ENCODE results near the gene TLE7. TPM values are rescaled to one million over a fixed set of nuclear protein-coding genes. Genes with fewer than 3 reads are reported as not detected.
A peak's percentile ranks its signal among the peaks of the same experiment; 100 is the strongest.

The TLE7 gene
- total and polyA plus RNA-seq, 2 of the 4 experiments (the other 2 are of a cell fraction): not detected

DNA sequence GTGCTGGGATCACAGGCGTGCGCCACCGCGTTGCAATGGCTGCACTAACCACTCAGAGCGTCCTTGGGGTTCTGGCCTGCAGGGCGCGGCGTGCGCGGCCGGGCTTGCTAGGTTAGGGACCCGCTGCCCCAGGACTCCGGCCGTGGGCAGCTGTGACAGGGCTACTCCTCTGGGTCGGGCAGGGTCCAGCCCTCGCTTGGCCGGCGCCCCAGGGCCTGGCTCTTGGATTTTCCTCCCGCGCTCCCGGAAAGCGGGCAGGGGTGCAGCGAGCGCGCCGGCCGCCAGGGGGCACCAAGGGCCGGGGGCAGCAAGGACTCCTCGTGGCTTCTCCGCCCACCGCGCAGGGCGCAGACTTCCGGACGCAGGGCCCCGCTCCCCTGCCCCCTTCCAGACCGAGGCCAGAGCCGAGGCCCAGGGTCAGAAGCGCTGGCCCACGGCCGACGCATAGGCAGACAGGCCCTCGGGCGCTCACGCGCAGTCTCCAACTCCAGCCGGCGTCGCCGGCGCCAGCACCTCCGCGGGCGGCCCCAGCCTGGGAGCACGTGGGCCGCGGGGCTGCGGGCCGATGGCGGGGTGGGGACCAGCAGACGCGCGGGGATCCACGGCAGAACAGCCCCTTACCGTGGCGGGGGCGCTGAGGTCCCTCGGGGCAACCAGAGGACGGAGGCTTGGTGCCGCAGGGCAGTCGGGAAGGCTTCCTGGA is 355 bp downstream of the TLE7 start:
- Histone ChIP-seq H2AFZ (replicated peaks; ENCODE audit: low read length, poor library complexity) (no peak overlapping the region), H4K91ac (ENCODE audit: insufficient read depth, low read depth, low read length) (no peak overlapping the region), H4K8ac (ENCODE audit: low read depth in 2 of 2, low read length in 2 of 2) (no peak overlapping the region), H2AK9ac (replicated peaks; ENCODE audit: low read depth, low read length, poor library complexity) (no peak overlapping the region), H2BK120ac (ENCODE audit: low read depth, low read length) (no peak overlapping the region), H4K5ac (ENCODE audit: low read depth, low read length) (no peak overlapping the region), H3K56ac (ENCODE audit: extremely low read depth, insufficient read depth, low read length) (no peak overlapping the region), H3K9me1 (ENCODE audit: insufficient read depth, low read length) (no peaks in the 10 kb centered on the region), H3K9ac (ENCODE audit: low read depth, low read length) (no peak overlapping the region), H3K4me1 (ENCODE audit: control insufficient read depth, insufficient read depth, low read length) (no peaks in the 10 kb centered on the region), H2BK20ac (ENCODE audit: low read depth, low read length) (no peak overlapping the region), H2AK5ac (ENCODE audit: low read depth, low read length) (no peak overlapping the region), H3K4ac (ENCODE audit: low read depth, low read length) (no peak overlapping the region), H2BK5ac (ENCODE audit: low read depth, low read length, poor library complexity, severe bottlenecking) (no peak overlapping the region), H3K4me3 (ENCODE audit: insufficient read depth, low read depth, low read length) (no peak overlapping the region), H3K14ac (replicated peaks; ENCODE audit: low read depth, low read length) (no peak overlapping the region), H3K9me3 (ENCODE audit: control insufficient read depth, insufficient read depth, low read length) (peaks cover 42% of the 10 kb centered on the region), H3K27me3 (ENCODE audit: control insufficient read depth, insufficient read depth, low read length) (peaks cover 1% of the 10 kb centered on the region), H3K4me2 (ENCODE audit: low read depth, low read length) (no peak overlapping the region), H3K27ac (ENCODE audit: insufficient read depth, low read length) (no peak overlapping the region), H4K20me1 (ENCODE audit: insufficient read depth, low read length) (no peaks in the 10 kb centered on the region), H3K36me3 (ENCODE audit: control insufficient read depth, insufficient read depth, low read length) (no peaks in the 10 kb centered on the region), H3K23ac (ENCODE audit: low read depth, low read length) (no peak overlapping the region), H3K79me1 (ENCODE audit: low read depth in 1 of 2, low read length in 2 of 2) (no peaks in the 10 kb centered on the region), H3K18ac (ENCODE audit: low read depth, low read length) (no peak overlapping the region), H2BK15ac (ENCODE audit: low read depth, low read length) (no peak overlapping the region)
- in situ Hi-C loops (cut with MboI; ENCODE audit: low sequenced_read_pairs) (no loop called here), dilution Hi-C loops (cut with HindIII; ENCODE audit: low sequenced_read_pairs, unreplicated experiment) (no loop called here), intact Hi-C loops (cut with micrococcal nuclease) (no loop called here)
- no peak for ATAC-seq (ENCODE audit: low read depth)
- 37% methylated on average over 24 of the region's 71 CpGs; no CpG with 5 or more reads in 1 of the 2 experiments for WGBS, 2 experiments (ENCODE audit: extremely low coverage in 2 of 2, insufficient read length in 1 of 2)
- DNase-seq: no peak
- BruUV-seq (replicated peaks): no TSS peak
- CTCF ChIA-PET: no interaction called here
- TF ChIP-seq NFE2L2 (IDR thresholded peaks at IDR 0.05; ENCODE audit: low read depth, low read length) (no peak), CHD1 (IDR thresholded peaks at IDR 0.05; ENCODE audit: low read depth, low read length) (no peak), POLR2A (IDR thresholded peaks at IDR 0.05; ENCODE audit: low read depth, low read length) (no peak), BHLHE40 (IDR thresholded peaks at IDR 0.05; ENCODE audit: low read depth, low read length) (no peak), RFX5 (IDR thresholded peaks at IDR 0.05; ENCODE audit: low read depth, low read length) (no peak), MXI1 (IDR thresholded peaks at IDR 0.05; ENCODE audit: borderline replicate concordance, low read depth, low read length) (no peak), RAD21 (IDR thresholded peaks at IDR 0.05; ENCODE audit: low read length) (no peak), RCOR1 (IDR thresholded peaks at IDR 0.05; ENCODE audit: insufficient replicate concordance, low read length) (no peak), SMC3 (IDR thresholded peaks at IDR 0.05; ENCODE audit: low read depth, low read length) (0 out of 2 replicates have a peak, but pooled peaks have one; percentile 10), FOS (IDR thresholded peaks at IDR 0.05; ENCODE audit: low read depth, low read length) (no peak), CEBPB (IDR thresholded peaks at IDR 0.05; ENCODE audit: low read depth, low read length) (no peak), MAFK (IDR thresholded peaks at IDR 0.05; ENCODE audit: low read depth, low read length) (no peak), MAZ (IDR thresholded peaks at IDR 0.05; ENCODE audit: borderline replicate concordance, low read depth, low read length) (no peak)
- TF ChIP-seq, protein P1, sequence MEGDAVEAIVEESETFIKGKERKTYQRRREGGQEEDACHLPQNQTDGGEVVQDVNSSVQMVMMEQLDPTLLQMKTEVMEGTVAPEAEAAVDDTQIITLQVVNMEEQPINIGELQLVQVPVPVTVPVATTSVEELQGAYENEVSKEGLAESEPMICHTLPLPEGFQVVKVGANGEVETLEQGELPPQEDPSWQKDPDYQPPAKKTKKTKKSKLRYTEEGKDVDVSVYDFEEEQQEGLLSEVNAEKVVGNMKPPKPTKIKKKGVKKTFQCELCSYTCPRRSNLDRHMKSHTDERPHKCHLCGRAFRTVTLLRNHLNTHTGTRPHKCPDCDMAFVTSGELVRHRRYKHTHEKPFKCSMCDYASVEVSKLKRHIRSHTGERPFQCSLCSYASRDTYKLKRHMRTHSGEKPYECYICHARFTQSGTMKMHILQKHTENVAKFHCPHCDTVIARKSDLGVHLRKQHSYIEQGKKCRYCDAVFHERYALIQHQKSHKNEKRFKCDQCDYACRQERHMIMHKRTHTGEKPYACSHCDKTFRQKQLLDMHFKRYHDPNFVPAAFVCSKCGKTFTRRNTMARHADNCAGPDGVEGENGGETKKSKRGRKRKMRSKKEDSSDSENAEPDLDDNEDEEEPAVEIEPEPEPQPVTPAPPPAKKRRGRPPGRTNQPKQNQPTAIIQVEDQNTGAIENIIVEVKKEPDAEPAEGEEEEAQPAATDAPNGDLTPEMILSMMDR (conservative IDR thresholded peaks at IDR 0.05; ENCODE audit: low read depth, low read length): peak; percentile 25; the same call in 1 of the 2 replicates
- TF ChIP-seq, protein P2, sequence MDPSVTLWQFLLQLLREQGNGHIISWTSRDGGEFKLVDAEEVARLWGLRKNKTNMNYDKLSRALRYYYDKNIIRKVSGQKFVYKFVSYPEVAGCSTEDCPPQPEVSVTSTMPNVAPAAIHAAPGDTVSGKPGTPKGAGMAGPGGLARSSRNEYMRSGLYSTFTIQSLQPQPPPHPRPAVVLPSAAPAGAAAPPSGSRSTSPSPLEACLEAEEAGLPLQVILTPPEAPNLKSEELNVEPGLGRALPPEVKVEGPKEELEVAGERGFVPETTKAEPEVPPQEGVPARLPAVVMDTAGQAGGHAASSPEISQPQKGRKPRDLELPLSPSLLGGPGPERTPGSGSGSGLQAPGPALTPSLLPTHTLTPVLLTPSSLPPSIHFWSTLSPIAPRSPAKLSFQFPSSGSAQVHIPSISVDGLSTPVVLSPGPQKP (IDR thresholded peaks at IDR 0.05; ENCODE audit: borderline replicate concordance, low read depth, low read length): no peak
- TF ChIP-seq, protein P3, sequence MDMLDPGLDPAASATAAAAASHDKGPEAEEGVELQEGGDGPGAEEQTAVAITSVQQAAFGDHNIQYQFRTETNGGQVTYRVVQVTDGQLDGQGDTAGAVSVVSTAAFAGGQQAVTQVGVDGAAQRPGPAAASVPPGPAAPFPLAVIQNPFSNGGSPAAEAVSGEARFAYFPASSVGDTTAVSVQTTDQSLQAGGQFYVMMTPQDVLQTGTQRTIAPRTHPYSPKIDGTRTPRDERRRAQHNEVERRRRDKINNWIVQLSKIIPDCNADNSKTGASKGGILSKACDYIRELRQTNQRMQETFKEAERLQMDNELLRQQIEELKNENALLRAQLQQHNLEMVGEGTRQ (IDR thresholded peaks at IDR 0.05; ENCODE audit: low read depth, low read length): no peak
- POLR2A ChIA-PET (ENCODE audit: unreplicated experiment): no interaction called here
